Activated CD4-positive, alpha-beta memory T cell treated with anti-CD3 and anti-CD28 coated beads, Interleukin-2, amount 10 ng/mL, durations not matched to agents 7 days and 5 days (primary cell): ENCODE measurements around the gene DHRS7. TPM values are rescaled to one million over a fixed set of nuclear protein-coding genes. Genes with fewer than 3 reads are reported as not detected.
A peak's percentile ranks its signal among the peaks of the same experiment; 100 is the strongest.

Experiments used
- CTCF ChIA-PET: fragments of 350-600 bp; sonication (Branson Sonifier 250); formaldehyde crosslinking; loops from one replicate; lab custom pipeline; 2021; ENCODE audit warnings: antibody characterized with exemption, inconsistent platforms; lab: Charles Lee
- POLR2A ChIA-PET: fragments of 350-600 bp; sonication (Branson Sonifier 250); formaldehyde crosslinking; loops from one replicate; lab custom pipeline; 2021; ENCODE audit warnings: antibody characterized with exemption; lab: Charles Lee
- DNase-seq: peaks from one replicate; pipeline ENCODE4 v3.0.0-alpha.2; 2020
- H3K27ac Mint-ChIP-seq: one replicate; pipeline ENCODE4 v1.8.0; 2021; ENCODE audit warnings: mild to moderate bottlenecking, mixed read lengths
- H3K27me3 Mint-ChIP-seq: one replicate; pipeline ENCODE4 v1.8.0; 2021; ENCODE audit warnings: mixed read lengths
- H3K36me3 Mint-ChIP-seq: one replicate; pipeline ENCODE4 v1.8.0; 2021; ENCODE audit warnings: low read depth, mixed read lengths
- H3K4me1 Mint-ChIP-seq: one replicate; pipeline ENCODE4 v1.8.0; 2021; ENCODE audit warnings: mixed read lengths
- H3K4me3 Mint-ChIP-seq: one replicate; pipeline ENCODE4 v1.8.0; 2021; ENCODE audit warnings: mild to moderate bottlenecking, mixed read lengths
- H3K9me3 Mint-ChIP-seq: one replicate; pipeline ENCODE4 v1.8.0; 2021; ENCODE audit warnings: mixed read lengths
- total RNA-seq, 2 experiments: library from RNA; stranded (reverse); gene quantifications; one replicate each; pipeline ENCODE4 v1.2.3, GENCODE V29; 2021

Gene DHRS7, protein sequence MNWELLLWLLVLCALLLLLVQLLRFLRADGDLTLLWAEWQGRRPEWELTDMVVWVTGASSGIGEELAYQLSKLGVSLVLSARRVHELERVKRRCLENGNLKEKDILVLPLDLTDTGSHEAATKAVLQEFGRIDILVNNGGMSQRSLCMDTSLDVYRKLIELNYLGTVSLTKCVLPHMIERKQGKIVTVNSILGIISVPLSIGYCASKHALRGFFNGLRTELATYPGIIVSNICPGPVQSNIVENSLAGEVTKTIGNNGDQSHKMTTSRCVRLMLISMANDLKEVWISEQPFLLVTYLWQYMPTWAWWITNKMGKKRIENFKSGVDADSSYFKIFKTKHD
- total RNA-seq, result 10 to 100 TPM; 76.5 to 77.9 TPM

DNA sequence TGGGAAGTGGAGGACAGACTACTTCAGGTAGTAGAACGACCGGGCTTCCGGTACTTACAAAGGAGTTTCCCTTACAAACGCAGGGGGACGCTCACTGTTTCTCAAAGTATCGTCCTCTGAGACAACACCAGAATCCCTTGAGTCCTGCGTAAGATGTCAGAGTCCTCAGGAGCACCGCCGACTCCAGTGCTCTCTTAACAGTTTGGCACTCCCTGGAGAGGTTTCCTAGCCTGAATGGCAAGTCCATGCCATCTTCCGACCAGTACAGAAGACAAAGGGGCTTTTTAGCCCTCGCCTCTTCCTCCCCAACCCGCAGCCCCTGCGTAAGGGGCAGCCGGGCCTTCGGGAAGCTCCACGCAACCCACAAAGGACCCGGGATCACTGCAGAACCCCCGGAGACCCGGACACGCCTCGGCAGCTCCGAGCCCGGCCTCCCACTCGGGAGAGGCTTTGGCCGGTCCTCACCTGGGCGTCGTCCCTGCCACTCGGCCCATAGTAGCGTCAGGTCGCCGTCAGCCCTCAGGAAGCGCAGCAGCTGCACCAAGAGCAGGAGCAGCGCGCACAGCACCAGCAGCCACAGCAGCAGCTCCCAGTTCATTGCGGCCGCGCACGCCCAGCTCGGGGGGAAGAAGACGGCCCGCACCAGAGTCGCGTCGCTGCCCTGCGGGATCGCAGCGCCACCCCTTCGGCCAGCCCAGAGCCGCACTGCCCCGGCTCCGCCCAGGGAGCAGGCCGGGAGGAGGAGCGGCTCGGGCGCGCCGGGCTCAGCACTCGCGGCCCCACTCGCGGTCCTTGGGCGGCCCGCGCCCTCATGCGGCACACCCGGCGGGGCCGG is at the start of gene DHRS7:
Gene DHRS7, minus strand, starts transcription at position 687 of the 835 bp plus-strand sequence. Its CDS starts 89 bp downstream, at position 598.
- ChIA-PET CTCF (interaction anchor here (0.6 to 5.6 kb wide), 17 partner anchors 9 to 200 kb away, joined by 3 to 35 read pairs (median 4); partner anchors contain the start of genes PCNX4 and PPM1A), POLR2A (interaction anchor here (0.7 to 4.2 kb wide), 16 partner anchors 8 to 201 kb away, joined by 3 to 55 read pairs (median 4); partner anchors contain the start of genes PCNX4 and PPM1A)
- Mint-ChIP-seq H3K27ac (peak within 1 kb of the TSS; percentile 94), H3K4me3 (peak within 1 kb of the TSS; percentile 91), H3K4me1 (peaks cover 35% of the 10 kb centered on the region), H3K27me3 (no peaks in the 10 kb centered on the region), H3K36me3 (peaks cover 25% of the 10 kb centered on the region), H3K9me3 (no peaks in the 10 kb centered on the region)
- DNase-seq, result peak; percentile 68

DNA sequence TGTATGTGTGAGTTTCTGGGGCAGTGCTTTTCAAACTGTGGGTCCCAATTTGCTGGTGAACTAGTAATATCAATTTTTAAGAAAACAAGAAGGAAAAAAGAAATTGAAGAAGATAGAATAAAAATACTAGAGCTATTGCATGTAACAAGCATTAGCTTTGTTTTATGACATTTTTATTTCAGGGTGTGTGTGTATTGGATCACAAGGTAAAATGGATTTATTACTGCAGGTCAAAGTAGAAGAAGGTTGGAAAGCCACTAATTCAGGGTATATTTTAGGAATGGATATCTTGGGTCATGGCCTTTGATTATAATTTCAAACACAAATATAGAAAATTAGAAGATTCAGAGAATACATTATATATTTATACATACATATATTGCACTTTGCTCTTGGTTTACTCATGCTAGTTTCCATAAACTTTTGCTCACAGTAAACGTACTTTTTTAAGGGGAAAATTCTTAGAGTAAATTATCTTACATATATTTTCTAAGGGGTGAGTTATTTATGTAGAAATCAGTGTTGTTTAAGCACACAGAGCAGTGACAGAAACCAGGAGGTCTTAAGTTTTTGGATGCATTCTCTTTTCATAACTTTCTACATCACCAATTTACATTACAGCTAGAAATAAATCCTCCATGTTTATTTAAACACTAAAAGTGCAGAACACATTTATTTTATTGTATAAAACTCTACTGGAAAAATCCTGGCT is 49.4 kb upstream of the DHRS7 start:
- no peak overlapping the region for H3K27ac Mint-ChIP-seq
- ChIA-PET POLR2A (no interaction called here), CTCF (no interaction called here)
- no peaks in the 10 kb centered on the region for H3K4me1 Mint-ChIP-seq
- no peak overlapping the region for H3K4me3 Mint-ChIP-seq
- no peaks in the 10 kb centered on the region for H3K9me3 Mint-ChIP-seq
- DNase-seq, result no peak
- no peaks in the 10 kb centered on the region for H3K36me3 Mint-ChIP-seq
- H3K27me3 Mint-ChIP-seq, result peaks cover 2% of the 10 kb centered on the region

DNA sequence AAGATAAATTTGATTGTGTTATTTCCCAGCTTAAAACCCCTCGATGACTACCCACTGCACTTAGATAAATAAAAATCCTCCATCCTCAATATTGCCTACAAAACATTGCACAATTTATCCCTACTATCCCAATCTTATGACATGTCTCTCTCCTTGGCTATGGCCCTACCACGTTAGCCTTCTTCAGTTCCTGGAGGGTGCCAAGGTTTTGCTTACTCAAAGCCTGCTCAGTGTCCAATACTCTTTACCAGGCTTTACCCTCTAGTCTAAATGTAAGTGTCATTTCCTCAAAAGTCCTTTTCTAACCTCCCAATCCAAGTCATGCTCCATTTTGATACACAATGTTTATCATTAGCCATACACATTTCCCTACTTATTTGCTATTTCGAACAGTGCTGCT is 48.8 kb upstream of the DHRS7 start:
- Mint-ChIP-seq H3K27me3 (peaks cover 5% of the 10 kb centered on the region), H3K27ac (no peak overlapping the region), H3K4me3 (no peak overlapping the region), H3K9me3 (no peaks in the 10 kb centered on the region), H3K36me3 (no peaks in the 10 kb centered on the region), H3K4me1 (no peaks in the 10 kb centered on the region)
- no peak for DNase-seq
- ChIA-PET POLR2A (no interaction called here), CTCF (no interaction called here)

DNA sequence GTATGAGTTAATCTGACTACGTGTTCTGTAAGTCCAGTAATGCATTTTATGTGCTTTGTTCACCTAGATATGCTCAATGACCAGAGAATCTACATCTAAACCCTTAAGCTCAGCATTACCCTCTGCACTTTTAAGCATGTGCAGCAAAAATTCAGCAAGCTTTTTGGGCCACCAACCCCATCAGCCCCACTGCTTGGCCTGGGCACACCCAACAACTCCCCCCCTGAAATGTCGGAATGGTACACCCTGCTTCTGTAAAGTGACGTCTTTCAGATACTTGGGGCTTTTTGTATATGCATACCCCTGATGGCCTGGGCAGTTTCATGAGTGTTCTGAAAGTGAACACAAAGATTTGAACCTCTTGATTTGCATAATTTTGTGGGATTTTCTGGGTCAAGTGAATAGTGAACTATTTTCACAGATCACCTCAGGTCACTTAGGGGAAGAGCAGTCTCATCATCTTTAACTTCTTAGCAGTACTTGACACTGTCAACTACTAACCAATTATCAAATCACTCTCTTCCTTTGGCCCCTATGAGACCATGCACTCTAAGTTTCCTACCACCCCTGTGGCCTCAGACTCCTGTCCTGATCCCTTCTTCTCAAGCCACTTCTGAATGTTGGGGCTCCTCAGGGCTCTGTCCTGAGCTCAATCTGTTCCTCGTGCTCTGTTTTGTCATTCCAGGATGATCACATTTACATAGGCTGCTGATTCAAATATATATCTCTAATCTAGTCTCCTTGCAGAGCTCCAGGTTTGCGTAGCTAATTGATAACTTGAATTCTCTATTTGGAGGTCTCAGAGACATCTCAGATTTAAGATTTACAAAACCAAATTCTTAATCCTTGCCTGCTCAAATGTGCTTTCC is 47.5 kb upstream of the DHRS7 start:
- no peaks in the 10 kb centered on the region for H3K36me3 Mint-ChIP-seq
- H3K4me3 Mint-ChIP-seq, result no peak overlapping the region
- no peak overlapping the region for H3K27ac Mint-ChIP-seq
- POLR2A ChIA-PET, result no interaction called here
- CTCF ChIA-PET, result no interaction called here
- H3K9me3 Mint-ChIP-seq, result no peaks in the 10 kb centered on the region
- peaks cover 8% of the 10 kb centered on the region for H3K27me3 Mint-ChIP-seq
- DNase-seq, result no peak
- H3K4me1 Mint-ChIP-seq, result no peaks in the 10 kb centered on the region

DNA sequence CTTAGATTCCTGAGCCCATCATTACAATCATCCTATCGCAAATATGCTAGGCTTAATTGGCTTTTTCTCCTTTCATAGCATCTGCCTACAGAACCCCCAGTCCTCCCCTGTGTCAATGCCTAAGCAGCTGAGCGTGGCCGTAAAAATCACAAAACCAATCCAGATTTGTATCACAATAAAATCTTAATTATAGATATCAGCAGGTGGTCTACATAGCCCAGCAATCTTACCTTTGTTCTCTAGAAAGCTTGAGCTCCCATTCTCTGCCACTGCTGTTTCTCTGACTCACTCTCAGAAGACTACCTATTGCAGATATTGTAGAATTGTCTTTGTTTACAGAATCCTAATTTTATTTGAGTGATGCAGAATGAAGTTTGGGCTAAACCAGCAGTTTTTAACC is 46.0 kb upstream of the DHRS7 start:
- CTCF ChIA-PET, result interaction anchor here (0.7 to 1.0 kb wide), 2 partner anchors 81 to 246 kb away, joined by 3 read pairs; no protein-coding TSS in a partner anchor
- Mint-ChIP-seq H3K27me3 (peaks cover 14% of the 10 kb centered on the region), H3K4me3 (no peak overlapping the region), H3K27ac (no peak overlapping the region), H3K36me3 (no peaks in the 10 kb centered on the region), H3K4me1 (no peaks in the 10 kb centered on the region), H3K9me3 (no peaks in the 10 kb centered on the region)
- no peak for DNase-seq
- POLR2A ChIA-PET, result interaction anchor here (2.1 kb wide), 1 partner anchor 37 kb away, joined by 6 read pairs; the partner anchor contains the start of gene PPM1A

DNA sequence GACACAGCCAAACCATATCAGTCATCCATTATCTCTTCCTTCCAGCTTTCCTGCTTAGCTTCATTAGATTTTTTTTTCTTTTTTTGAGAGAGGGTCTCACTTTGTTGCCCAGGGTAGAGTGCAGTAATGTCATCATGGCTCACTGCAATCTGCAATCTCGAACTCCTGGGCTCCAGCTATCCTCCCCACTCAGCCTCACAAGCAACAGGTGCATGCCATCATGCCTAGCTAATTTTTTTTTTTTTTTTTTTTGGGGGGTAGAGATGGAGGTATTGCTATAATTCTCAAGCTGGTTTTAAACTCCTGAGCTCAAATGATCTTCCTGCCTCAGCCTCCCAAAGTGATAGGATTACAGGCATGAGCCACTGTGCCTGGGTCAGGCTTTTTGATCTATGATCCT is 45.5 kb upstream of the DHRS7 start:
- CTCF ChIA-PET, result interaction anchor here (0.7 to 1.0 kb wide), 2 partner anchors 81 to 246 kb away, joined by 3 read pairs; no protein-coding TSS in a partner anchor
- Mint-ChIP-seq H3K27me3 (peaks cover 14% of the 10 kb centered on the region), H3K4me1 (no peaks in the 10 kb centered on the region), H3K4me3 (no peak overlapping the region), H3K9me3 (no peaks in the 10 kb centered on the region), H3K36me3 (no peaks in the 10 kb centered on the region), H3K27ac (no peak overlapping the region)
- no peak for DNase-seq
- POLR2A ChIA-PET, result interaction anchor here (1.1 to 2.1 kb wide), 2 partner anchors 38 to 40 kb away, joined by 3 to 6 read pairs; partner anchors contain the start of gene PPM1A

DNA sequence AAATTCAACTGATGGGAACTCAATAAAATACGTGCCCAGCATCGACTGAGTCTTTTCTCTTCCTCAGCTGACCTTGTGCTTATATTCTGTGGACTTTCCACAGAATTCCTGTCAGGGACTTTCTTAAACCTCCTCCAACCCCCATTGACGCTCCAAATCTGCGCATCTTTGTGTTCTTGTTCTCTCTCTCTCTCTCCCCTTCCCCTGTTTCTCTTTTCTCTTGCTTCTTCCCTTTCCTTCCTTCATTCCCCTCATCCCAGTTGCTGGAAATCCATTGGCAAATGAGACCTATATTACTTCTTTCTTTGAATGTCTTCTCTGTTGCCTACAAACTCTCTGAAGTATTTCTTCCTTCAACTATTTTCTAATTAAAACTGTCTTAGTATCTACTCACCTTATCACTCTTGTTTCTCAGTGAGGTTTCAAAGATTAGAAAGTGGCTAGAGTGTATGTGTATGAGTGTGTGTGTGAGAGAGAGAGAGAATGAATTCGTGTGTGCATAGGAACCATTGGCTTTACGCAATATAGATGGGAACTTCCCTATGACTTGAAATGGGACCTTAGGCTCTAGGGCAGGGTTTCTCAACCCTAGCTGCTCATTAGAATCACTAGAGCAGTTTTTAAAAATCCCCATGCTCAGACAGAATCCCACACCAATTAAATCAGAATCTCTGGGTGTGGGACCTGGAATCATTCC is 41.8 kb upstream of the DHRS7 start:
- Mint-ChIP-seq H3K4me1 (no peaks in the 10 kb centered on the region), H3K36me3 (no peaks in the 10 kb centered on the region), H3K27ac (no peak overlapping the region), H3K9me3 (no peaks in the 10 kb centered on the region), H3K4me3 (no peak overlapping the region), H3K27me3 (peaks cover 27% of the 10 kb centered on the region)
- POLR2A ChIA-PET, result no interaction called here
- CTCF ChIA-PET, result no interaction called here
- DNase-seq, result no peak

DNA sequence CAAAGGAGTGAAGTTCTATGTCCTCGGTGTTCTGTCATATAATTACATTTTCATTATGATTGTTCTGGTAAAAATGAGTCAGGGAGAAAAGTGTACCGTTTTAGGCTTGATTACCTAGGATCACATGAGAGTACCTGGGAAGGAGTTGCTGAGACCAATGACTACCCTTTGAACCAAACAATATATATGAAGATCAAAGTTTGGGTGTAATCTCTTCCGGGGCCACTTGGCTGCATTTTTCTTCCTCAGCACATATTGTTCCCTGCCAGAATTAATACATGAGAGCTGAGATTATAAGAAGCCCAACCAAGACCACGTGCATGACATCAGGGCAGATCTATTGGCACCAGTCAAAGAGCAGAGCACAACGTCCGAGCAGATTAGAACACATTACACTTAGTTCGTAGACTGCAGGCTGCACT is 41.1 kb upstream of the DHRS7 start:
- POLR2A ChIA-PET, result no interaction called here
- DNase-seq, result no peak
- no peaks in the 10 kb centered on the region for H3K9me3 Mint-ChIP-seq
- no peaks in the 10 kb centered on the region for H3K36me3 Mint-ChIP-seq
- H3K4me1 Mint-ChIP-seq, result no peaks in the 10 kb centered on the region
- no peak overlapping the region for H3K4me3 Mint-ChIP-seq
- CTCF ChIA-PET, result no interaction called here
- peaks cover 31% of the 10 kb centered on the region for H3K27me3 Mint-ChIP-seq
- no peak overlapping the region for H3K27ac Mint-ChIP-seq

DNA sequence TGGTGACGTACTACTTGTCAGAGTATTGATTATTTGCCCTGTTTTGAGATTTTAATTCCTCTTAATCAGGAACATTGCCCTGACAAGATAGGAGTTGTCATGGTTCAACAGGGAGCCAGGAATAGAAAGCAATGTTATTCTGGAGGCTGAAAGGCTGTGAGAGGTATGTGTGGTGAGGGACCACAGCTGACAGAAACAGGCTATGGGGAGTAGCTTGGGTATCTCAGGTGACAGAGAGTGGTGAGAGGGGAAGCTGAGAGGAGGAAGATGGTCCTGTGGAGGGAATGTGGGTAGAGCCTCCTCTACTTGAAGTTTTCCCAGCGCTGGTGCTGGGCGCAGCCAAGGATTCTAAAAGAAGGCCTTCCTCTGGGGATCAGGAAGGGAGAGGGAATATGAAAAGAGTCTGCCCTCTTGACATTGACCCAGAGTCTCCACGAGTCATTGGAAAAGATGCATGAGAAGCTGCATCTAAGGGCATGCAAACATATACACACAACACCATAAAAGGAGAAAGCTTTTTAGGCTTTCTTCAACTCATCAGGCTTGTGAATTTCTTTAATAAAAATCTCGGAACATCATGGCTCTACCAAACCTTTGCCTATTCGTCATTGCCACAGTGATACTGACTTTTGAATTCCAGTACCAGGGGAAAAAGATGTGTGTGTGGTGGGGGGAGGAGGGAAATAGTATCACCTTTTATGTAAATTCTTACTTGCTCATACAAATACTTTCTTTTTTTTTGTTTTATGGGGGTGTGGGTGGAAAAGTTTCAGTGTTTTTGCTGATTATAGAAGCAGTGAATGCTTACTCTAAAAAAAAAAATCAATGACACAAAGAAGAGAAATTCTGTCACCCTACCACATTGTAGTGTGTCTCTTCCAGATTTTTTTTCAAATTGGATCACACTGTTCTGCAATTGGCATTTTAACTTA is 39.9 kb upstream of the DHRS7 start:
- POLR2A ChIA-PET, result no interaction called here
- CTCF ChIA-PET, result interaction anchor here (1.3 kb wide), 1 partner anchor 39 kb away, joined by 3 read pairs; no protein-coding TSS in a partner anchor
- no peak for DNase-seq
- no peaks in the 10 kb centered on the region for H3K36me3 Mint-ChIP-seq
- peaks cover 29% of the 10 kb centered on the region for H3K27me3 Mint-ChIP-seq
- no peak overlapping the region for H3K27ac Mint-ChIP-seq
- H3K4me1 Mint-ChIP-seq, result no peaks in the 10 kb centered on the region
- no peaks in the 10 kb centered on the region for H3K9me3 Mint-ChIP-seq
- H3K4me3 Mint-ChIP-seq, result no peak overlapping the region

DNA sequence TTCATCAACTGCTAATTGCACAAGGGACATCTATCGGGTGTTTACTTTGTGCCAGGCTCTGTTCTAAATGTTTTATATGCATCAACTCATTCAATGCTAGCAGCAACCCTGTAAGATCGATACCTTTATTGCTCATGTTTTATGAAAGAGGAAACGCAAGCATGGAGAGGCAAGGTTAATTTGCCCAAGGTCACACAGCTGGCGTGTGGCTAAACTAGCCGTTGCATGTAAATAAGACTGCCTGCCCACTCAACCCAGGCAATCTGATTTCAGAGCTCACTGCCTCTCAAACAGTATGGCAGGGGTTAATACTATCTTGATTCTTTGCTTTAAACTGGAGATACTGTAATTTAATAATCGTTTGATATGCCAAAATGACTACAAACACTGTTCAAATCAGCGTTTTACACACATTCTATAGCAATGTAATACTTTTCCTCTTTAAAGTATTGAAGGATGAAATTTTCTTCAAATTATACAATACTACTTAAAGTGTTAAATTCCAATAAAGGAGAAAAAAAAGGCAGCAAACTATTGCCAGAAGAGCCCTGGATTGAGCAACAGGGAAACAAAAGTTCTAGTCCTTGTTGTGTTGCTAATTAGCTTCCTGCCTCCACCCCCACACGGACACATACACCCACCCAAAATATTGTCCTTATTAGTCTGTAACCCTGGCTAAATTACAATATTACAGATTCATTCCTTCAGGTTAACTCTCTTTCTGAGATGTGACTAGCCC is 39.1 kb upstream of the DHRS7 start:
- Mint-ChIP-seq H3K27me3 (peaks cover 28% of the 10 kb centered on the region), H3K4me3 (no peak overlapping the region), H3K36me3 (no peaks in the 10 kb centered on the region), H3K9me3 (no peaks in the 10 kb centered on the region), H3K4me1 (no peaks in the 10 kb centered on the region), H3K27ac (no peak overlapping the region)
- ChIA-PET POLR2A (no interaction called here), CTCF (interaction anchor here (1.3 kb wide), 1 partner anchor 39 kb away, joined by 3 read pairs; no protein-coding TSS in a partner anchor)
- DNase-seq, result no peak
